Ishikawa (cell line): ENCODE data around the gene ASIC2.

Experiments used
- CEBPB ChIP-seq: IDR thresholded peaks from 2 replicates; pipeline ENCODE4 v1.6.1; 2012
- CREB1 ChIP-seq: IDR thresholded peaks from 2 replicates; pipeline ENCODE4 v1.6.1; 2012; ENCODE audit warnings: low read depth
- EGR1 ChIP-seq: IDR thresholded peaks from 2 replicates; pipeline ENCODE4 v1.6.1; 2012
- EP300 ChIP-seq: IDR thresholded peaks from 2 replicates; pipeline ENCODE4 v1.6.1; 2012; ENCODE audit warnings: borderline replicate concordance
- FOXM1 ChIP-seq: IDR thresholded peaks from 2 replicates; pipeline ENCODE4 v1.6.1; 2012; ENCODE audit warnings: low read depth, borderline replicate concordance
- MAX ChIP-seq: IDR thresholded peaks from 2 replicates; pipeline ENCODE4 v1.6.1; 2012
- NFIC ChIP-seq: IDR thresholded peaks from 2 replicates; pipeline ENCODE4 v1.6.1; 2012
- RAD21 ChIP-seq: IDR thresholded peaks from 2 replicates; pipeline ENCODE4 v1.6.1; 2012; ENCODE audit warnings: low read depth
- REST ChIP-seq: IDR thresholded peaks from 2 replicates; pipeline ENCODE4 v1.6.1; 2012; ENCODE audit warnings: low read depth, mild to moderate bottlenecking
- TAF1 ChIP-seq: IDR thresholded peaks from 2 replicates; pipeline ENCODE4 v1.6.1; 2012; ENCODE audit warnings: low read depth, mild to moderate bottlenecking
- TCF12 ChIP-seq: IDR thresholded peaks from 2 replicates; pipeline ENCODE4 v1.6.1; 2012; ENCODE audit warnings: low read depth
- TEAD4 ChIP-seq: IDR thresholded peaks from 2 replicates; pipeline ENCODE4 v1.6.1; 2012
- USF1 ChIP-seq: IDR thresholded peaks from 2 replicates; pipeline ENCODE4 v1.6.1; 2012
- YY1 ChIP-seq: IDR thresholded peaks from 2 replicates; pipeline ENCODE4 v1.6.1; 2012; ENCODE audit warnings: low read depth
- ZBTB7A ChIP-seq: IDR thresholded peaks from 2 replicates; pipeline ENCODE4 v1.6.1; 2012; ENCODE audit warnings: low read depth

ASIC2 gene

GRCh38 chr17:33131620-33132019, 161.5 kb downstream of the ASIC2 start:
- TF ChIP-seq FOXM1 = no peak
- TF ChIP-seq USF1 = no peak
- no peak for TF ChIP-seq EGR1
- no peak for TF ChIP-seq NFIC
- no peak for TF ChIP-seq RAD21
- no peak for TF ChIP-seq CEBPB
- TF ChIP-seq EP300 = no peak
- no peak for TF ChIP-seq TAF1
- no peak for TF ChIP-seq TEAD4
- no peak for TF ChIP-seq CREB1
- no peak for TF ChIP-seq MAX
- TF ChIP-seq REST = no peak
- no peak for TF ChIP-seq ZBTB7A
- TF ChIP-seq TCF12 = no peak
- no peak for TF ChIP-seq YY1

GRCh38 chr17:33127706-33128105, 165.4 kb downstream of the ASIC2 start:
- TF ChIP-seq EGR1 = no peak

- TF ChIP-seq REST = no peak
- no peak for TF ChIP-seq EGR1
- TF ChIP-seq RAD21 = no peak
- TF ChIP-seq YY1 = no peak
- TF ChIP-seq TCF12 = no peak
- no peak for TF ChIP-seq FOXM1
These were observed 167.0 kb downstream of the ASIC2 start for GRCh38 chr17:33126086-33126485.

GRCh38 chr17:33125552-33125950, 167.5 kb downstream of the ASIC2 start:
- no peak for TF ChIP-seq RAD21
- TF ChIP-seq TEAD4 = no peak
- TF ChIP-seq CEBPB = no peak
- TF ChIP-seq TCF12 = no peak
- TF ChIP-seq EP300 = no peak
- TF ChIP-seq TAF1 = no peak
- no peak for TF ChIP-seq YY1
- no peak for TF ChIP-seq USF1
- no peak for TF ChIP-seq CREB1

- TF ChIP-seq EP300 (no peak), FOXM1 (no peak)
These were observed 168.1 kb downstream of the ASIC2 start for GRCh38 chr17:33124871-33125551.

GRCh38 chr17:33124185-33124584, 168.9 kb downstream of the ASIC2 start:
- TF ChIP-seq NFIC (no peak), ZBTB7A (no peak), CEBPB (no peak), USF1 (no peak)

GRCh38 chr17:33121756-33122155, 171.3 kb downstream of the ASIC2 start:
- no peak for TF ChIP-seq CREB1
- no peak for TF ChIP-seq MAX
- TF ChIP-seq EGR1 = no peak
- no peak for TF ChIP-seq EP300
- TF ChIP-seq TAF1 = no peak
- no peak for TF ChIP-seq ZBTB7A
- no peak for TF ChIP-seq TEAD4
- TF ChIP-seq FOXM1 = no peak
- TF ChIP-seq CEBPB = no peak
- TF ChIP-seq USF1 = no peak
- no peak for TF ChIP-seq RAD21
